Measurements from ENCODE around the gene WWTR1. TPM values are rescaled to one million over a fixed set of nuclear protein-coding genes. Genes with fewer than 3 reads are reported as not detected.

WWTR1 gene
- total RNA-seq = under 1 TPM; 0.22 to 0.30 TPM
- 0.72 TPM for polyA plus RNA-seq (2013, experiment 1 of 2)
- polyA plus RNA-seq (2013, experiment 2 of 2) = 2.0 TPM
- total RNA-seq = 0 to 1.9 (median 0.55) reads per million in 172 experiments

GRCh38 chr3:149657926-149658743, at the start of gene WWTR1:
Gene WWTR1, minus strand, starts transcription at chr3:149658025. Its CDS starts 719 bp downstream, at chr3:149657306.
- Histone ChIP-seq H3K36me3 (ENCODE audit: insufficient read depth, low read length) (no peaks in the 10 kb centered on the region), H3K4me3 (ENCODE audit: low read length) (peak within 1 kb of the TSS; percentile 69), H3K4me1 (ENCODE audit: insufficient read depth, low read length) (peaks cover 21% of the 10 kb centered on the region), H3K27me3 (ENCODE audit: control insufficient read depth in 1 of 2, insufficient read depth in 2 of 2, low read length in 2 of 2) (peaks cover 28 to 49% of the 10 kb centered on the region in 2 experiments), H3K9me3 (ENCODE audit: control insufficient read depth in 1 of 2, insufficient read depth in 1 of 2, low read length in 2 of 2) (peaks cover 0 to 3% of the 10 kb centered on the region in 2 experiments), H3K27ac (ENCODE audit: low read depth in 1 of 2, low read length in 2 of 2) (no peak within 1 kb of the TSS)
- intact Hi-C loops (cut with DNase I, micrococcal nuclease) = no loop called here
- H3K27me3 Mint-ChIP-seq = peaks cover 79% of the 10 kb centered on the region
- ChIA-PET CTCF (interaction anchor here (0.7 kb wide), 1 partner anchor 228 kb away, joined by 3 read pairs; no protein-coding TSS in a partner anchor), POLR2A (interaction anchor here (1.4 kb wide), 1 partner anchor 12 kb away, joined by 4 read pairs; no protein-coding TSS in a partner anchor)
- H3K4me3 Mint-ChIP-seq = peak within 1 kb of the TSS; percentile 85
- DNase-seq (peak in 5 of 14 experiments; percentile 1 to 41 (median 36)), ATAC-seq (ENCODE audit: poor library complexity) (peak; percentile 58)
- H3K36me3 Mint-ChIP-seq (ENCODE audit: low read depth) = no peaks in the 10 kb centered on the region
- peaks cover 11% of the 10 kb centered on the region for H3K4me1 Mint-ChIP-seq (ENCODE audit: low read depth)
- no peaks in the 10 kb centered on the region for H3K9me3 Mint-ChIP-seq
- TF ChIP-seq, protein P1, sequence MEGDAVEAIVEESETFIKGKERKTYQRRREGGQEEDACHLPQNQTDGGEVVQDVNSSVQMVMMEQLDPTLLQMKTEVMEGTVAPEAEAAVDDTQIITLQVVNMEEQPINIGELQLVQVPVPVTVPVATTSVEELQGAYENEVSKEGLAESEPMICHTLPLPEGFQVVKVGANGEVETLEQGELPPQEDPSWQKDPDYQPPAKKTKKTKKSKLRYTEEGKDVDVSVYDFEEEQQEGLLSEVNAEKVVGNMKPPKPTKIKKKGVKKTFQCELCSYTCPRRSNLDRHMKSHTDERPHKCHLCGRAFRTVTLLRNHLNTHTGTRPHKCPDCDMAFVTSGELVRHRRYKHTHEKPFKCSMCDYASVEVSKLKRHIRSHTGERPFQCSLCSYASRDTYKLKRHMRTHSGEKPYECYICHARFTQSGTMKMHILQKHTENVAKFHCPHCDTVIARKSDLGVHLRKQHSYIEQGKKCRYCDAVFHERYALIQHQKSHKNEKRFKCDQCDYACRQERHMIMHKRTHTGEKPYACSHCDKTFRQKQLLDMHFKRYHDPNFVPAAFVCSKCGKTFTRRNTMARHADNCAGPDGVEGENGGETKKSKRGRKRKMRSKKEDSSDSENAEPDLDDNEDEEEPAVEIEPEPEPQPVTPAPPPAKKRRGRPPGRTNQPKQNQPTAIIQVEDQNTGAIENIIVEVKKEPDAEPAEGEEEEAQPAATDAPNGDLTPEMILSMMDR (IDR thresholded peaks at IDR 0.05) = no peak
- H3K27ac Mint-ChIP-seq = no peak within 1 kb of the TSS

DNA sequence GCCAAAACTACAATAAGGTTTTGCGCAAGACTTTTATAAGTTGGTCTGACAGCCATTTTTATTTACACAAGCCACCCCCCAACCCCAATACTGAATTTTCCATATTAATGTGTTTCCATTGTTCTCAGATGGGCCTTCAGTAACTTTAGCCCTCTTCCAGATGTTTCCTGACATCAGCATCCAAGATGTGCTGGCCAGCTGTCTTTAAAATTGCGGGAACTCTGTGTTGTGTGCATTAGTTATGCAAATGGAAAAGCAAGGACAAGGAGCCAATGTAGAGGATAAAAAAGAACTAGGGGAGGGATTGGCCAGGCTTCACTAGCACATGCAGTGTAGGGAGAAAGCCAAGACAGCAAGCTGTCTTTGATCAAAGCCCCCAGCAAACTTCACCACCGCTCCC, 49.1 kb upstream of the WWTR1 start:
- no peaks in the 10 kb centered on the region for H3K4me1 ChIP-seq (ENCODE audit: insufficient read depth, low read length)
- H3K9me3 ChIP-seq (ENCODE audit: control insufficient read depth in 1 of 2, insufficient read depth in 1 of 2, low read length in 2 of 2) = no peaks in the 10 kb centered on the region
- intact Hi-C loops (cut with DNase I, micrococcal nuclease) = no loop called here
- H3K27me3 ChIP-seq (ENCODE audit: control insufficient read depth in 1 of 2, insufficient read depth in 2 of 2, low read length in 2 of 2) = no peaks in the 10 kb centered on the region
- peaks cover 2% of the 10 kb centered on the region for H3K36me3 Mint-ChIP-seq (ENCODE audit: low read depth)
- TF ChIP-seq, protein P1 (IDR thresholded peaks at IDR 0.05) = no peak
- H3K27me3 Mint-ChIP-seq = no peaks in the 10 kb centered on the region
- H3K4me3 ChIP-seq (ENCODE audit: low read length) = no peak overlapping the region
- no peak for ATAC-seq (ENCODE audit: poor library complexity)
- ChIA-PET CTCF (no interaction called here), POLR2A (no interaction called here)
- no peaks in the 10 kb centered on the region for H3K36me3 ChIP-seq (ENCODE audit: insufficient read depth, low read length)
- no peak for DNase-seq
- H3K27ac Mint-ChIP-seq = no peak overlapping the region
- no peak overlapping the region for H3K27ac ChIP-seq (ENCODE audit: low read depth in 1 of 2, low read length in 2 of 2)
- H3K4me1 Mint-ChIP-seq (ENCODE audit: low read depth) = no peaks in the 10 kb centered on the region
- no peaks in the 10 kb centered on the region for H3K9me3 Mint-ChIP-seq
- no peak overlapping the region for H3K4me3 Mint-ChIP-seq

GRCh38 chr3:149705416-149705815, 47.6 kb upstream of the WWTR1 start:
- no peaks in the 10 kb centered on the region for H3K27me3 ChIP-seq (ENCODE audit: control insufficient read depth in 1 of 2, insufficient read depth in 2 of 2, low read length in 2 of 2)
- ChIA-PET POLR2A (no interaction called here), CTCF (no interaction called here)
- TF ChIP-seq, protein P1 (IDR thresholded peaks at IDR 0.05) = no peak
- Mint-ChIP-seq H3K27me3 (no peaks in the 10 kb centered on the region), H3K4me3 (no peak overlapping the region), H3K36me3 (ENCODE audit: low read depth) (peaks cover 4% of the 10 kb centered on the region), H3K4me1 (ENCODE audit: low read depth) (no peaks in the 10 kb centered on the region), H3K27ac (no peak overlapping the region), H3K9me3 (no peaks in the 10 kb centered on the region)
- no peak overlapping the region for H3K27ac ChIP-seq (ENCODE audit: low read depth in 1 of 2, low read length in 2 of 2)
- H3K9me3 ChIP-seq (ENCODE audit: control insufficient read depth in 1 of 2, insufficient read depth in 1 of 2, low read length in 2 of 2) = no peaks in the 10 kb centered on the region
- no peak overlapping the region for H3K4me3 ChIP-seq (ENCODE audit: low read length)
- intact Hi-C loops (cut with DNase I, micrococcal nuclease) = no loop called here
- no peaks in the 10 kb centered on the region for H3K36me3 ChIP-seq (ENCODE audit: insufficient read depth, low read length)
- peaks cover 3% of the 10 kb centered on the region for H3K4me1 ChIP-seq (ENCODE audit: insufficient read depth, low read length)
- ATAC-seq (ENCODE audit: poor library complexity) (no peak), DNase-seq (no peak)

All from CD4-positive, alpha-beta T cell (primary cell).